ENCODE measurements around the gene RELL2.

DNA sequence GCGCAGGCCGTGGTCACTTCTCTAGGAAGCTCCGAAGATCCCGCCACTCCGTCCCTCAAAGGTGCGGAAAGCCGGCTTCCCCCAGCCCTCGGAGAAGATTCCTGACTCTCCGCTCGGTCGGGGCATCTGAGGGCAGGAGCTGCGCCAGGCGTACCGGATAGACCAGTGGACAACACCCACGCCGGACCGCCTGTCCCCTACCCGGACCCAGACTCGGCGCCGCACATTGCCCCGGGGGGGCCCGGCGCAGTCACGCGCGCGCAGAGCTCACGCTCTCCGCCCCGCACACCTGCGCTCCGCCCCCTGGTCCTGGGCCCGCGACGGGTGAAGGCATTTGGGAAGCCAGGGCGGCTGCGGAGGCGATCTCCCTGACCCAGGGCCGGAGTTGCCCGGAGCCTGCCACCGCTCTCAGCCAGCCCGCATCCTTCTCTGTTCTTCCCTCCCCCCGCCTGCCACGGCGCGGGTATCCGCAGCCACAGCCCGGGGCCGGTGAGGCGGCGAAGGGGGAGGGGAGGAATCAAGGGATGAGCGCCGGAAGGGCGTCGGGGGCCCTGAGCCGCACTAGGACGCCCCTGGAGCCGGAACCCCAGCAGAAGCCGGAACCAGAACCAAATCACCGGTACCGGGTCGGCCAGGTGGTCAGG is 448 bp downstream of the RELL2 start:
- TF ChIP-seq, protein P1, sequence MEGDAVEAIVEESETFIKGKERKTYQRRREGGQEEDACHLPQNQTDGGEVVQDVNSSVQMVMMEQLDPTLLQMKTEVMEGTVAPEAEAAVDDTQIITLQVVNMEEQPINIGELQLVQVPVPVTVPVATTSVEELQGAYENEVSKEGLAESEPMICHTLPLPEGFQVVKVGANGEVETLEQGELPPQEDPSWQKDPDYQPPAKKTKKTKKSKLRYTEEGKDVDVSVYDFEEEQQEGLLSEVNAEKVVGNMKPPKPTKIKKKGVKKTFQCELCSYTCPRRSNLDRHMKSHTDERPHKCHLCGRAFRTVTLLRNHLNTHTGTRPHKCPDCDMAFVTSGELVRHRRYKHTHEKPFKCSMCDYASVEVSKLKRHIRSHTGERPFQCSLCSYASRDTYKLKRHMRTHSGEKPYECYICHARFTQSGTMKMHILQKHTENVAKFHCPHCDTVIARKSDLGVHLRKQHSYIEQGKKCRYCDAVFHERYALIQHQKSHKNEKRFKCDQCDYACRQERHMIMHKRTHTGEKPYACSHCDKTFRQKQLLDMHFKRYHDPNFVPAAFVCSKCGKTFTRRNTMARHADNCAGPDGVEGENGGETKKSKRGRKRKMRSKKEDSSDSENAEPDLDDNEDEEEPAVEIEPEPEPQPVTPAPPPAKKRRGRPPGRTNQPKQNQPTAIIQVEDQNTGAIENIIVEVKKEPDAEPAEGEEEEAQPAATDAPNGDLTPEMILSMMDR (IDR thresholded peaks at IDR 0.05) = no peak
- TF ChIP-seq POLR2AphosphoS5 (IDR thresholded peaks at IDR 0.05; ENCODE audit: low read depth, low read length) = no peak
- no peak for TF ChIP-seq TCF7L2 (IDR thresholded peaks at IDR 0.05; ENCODE audit: low read depth, low read length)
